ENCODE results near the gene COL18A1.

The COL18A1 gene

DNA sequence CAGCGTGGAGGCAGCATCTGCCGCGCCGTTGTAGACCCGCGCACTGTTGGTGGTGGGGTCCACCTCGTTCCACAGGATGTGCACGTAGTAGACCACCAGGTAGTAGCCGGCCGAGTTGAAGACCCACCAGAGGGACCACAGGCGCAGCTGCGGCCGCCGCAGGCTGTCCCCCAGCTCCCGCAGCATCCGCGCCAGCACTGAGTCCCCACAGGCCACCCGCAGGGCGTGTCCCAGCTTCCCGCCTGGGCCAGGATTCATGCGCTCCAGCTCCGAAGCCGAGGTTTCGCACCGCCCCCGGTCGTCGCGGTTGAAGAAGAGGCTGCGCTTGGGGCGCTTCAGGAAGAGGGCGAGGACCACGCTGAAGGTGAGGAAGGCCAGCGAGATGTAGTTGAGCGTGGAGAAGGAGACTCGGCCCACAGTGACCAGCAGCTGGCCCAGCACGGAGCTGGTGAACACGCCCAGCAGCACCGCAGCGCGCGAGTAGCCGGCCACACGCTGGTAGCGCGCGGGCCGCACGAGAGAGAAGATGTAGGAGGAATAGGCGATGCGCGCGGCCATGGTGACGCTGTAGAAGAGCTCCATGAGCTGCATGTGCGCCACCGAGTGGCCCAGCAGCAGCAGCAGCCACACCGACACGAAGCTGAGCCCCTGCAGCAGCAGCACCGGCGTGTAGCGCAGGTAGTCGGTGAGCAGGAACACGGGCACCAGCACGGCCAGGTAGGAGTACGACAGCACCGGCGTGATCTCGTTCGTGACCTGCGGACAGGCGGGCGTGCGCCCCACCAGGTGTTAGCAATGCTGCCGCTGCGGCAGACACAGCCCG lies 126.6 kb downstream of the COL18A1 start:
- DNase-seq (ENCODE audit: low read depth) = no peak
- no peak overlapping the region for H3K4me3 ChIP-seq (ENCODE audit: low read depth, low read length)

- no peak for DNase-seq (ENCODE audit: low read depth)
- H3K4me3 ChIP-seq (ENCODE audit: low read depth, low read length) = no peak overlapping the region
Measured at GRCh38 chr21:45532826-45533360, 127.9 kb downstream of the COL18A1 start.

DNA sequence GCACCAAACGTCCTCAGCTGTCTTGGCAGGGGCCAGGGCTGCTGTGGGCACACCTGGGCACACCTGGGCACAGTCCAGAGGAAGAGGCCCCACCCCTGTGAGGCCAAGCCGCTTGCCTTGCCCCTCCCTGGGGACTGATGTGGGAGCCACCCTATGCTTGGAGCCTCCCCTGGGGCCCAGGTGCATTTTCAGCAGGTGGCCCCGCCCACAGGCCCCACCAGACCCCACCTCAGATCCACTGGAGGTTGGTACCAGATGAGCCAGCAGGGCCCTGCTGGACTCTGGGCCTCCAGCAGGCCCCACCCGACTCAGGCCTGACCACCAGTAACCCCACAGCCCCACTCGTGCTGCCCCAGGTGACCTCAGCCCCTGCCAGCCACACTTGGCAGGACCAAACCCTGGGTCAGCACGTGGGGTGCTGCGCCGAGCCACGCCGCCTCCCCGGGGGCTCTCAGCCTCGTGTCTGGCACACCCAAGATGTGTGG lies 128.4 kb downstream of the COL18A1 start:
- DNase-seq (ENCODE audit: low read depth) = no peak

GRCh38 chr21:45533846-45534635 lies 129.1 kb downstream of the COL18A1 start:
- no peak for DNase-seq (ENCODE audit: low read depth)
- H3K4me3 ChIP-seq (ENCODE audit: low read depth, low read length) = no peak overlapping the region

More for the DNA sequence above, 128.4 kb downstream of the COL18A1 start:
- H3K4me3 ChIP-seq (ENCODE audit: low read depth, low read length) = no peak overlapping the region

DNA sequence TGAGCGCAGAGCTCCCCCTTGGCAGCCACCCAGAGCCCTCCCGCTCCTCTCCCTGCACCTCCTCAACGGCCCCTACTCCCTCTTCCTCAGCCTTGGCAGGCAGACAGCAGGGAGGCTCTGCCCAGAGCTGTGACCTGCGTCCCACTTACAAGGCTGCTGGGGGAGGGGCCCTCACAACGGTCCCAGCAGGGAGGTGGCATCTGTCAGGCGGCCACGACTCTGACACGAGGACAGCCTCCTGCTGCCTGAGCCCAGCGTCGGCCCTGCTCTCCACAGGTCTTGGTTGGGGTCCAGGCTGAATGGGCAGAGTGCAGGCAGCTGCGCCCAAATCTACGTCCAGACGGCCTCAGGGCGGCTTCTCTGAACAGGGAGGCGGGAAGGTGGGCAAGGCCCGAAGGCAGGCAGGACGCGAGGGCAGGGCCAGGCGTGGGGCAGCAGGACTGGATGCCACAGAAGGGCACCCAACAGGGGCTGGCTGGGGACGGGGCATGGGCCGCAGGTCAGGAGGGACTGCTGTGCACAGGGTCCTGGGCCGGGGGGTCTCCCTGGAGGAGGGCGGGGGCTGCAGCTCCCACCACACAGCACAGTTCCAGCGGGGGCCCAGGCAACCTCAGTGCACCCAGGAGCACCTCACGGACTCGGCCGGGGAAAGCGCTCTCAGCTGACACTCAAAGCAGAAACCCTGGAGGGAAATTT lies 129.8 kb downstream of the COL18A1 start:
- no peak for DNase-seq (ENCODE audit: low read depth)
- no peak overlapping the region for H3K4me3 ChIP-seq (ENCODE audit: low read depth, low read length)

DNA sequence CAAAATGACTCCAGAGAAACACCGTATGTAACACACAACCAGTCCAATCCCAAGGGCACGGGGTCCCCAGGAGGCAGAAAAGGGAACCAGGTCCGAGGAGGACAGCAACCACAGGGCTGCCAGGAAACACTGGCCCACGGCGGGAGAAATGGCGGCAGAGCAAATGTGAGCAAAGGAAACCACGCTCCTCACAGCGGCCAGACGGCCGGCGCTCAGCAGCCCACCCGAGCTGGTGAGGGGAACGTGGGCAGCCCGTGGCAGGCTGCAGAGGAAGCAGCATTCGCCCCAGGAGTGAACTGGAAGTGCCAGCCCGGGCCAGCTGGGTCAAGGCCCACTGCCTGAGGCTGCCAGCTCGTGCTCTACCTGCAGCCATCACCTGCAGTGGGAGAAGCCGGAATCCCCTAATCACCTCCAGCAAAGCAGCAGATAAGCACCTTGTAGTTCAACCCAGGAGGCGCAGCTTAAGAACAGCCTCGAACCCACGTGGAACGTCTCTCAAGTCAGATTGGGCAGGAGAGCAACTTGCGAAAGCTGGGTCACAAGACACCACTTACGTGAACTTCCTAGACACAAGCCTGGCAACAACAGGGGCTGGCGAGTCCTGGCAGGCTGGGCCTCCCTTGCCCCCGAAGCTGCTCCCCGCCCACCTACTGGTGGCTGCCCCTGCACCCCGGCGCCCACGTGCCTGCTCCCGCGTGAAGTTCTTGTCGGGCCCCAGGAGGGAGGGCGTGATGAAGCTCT lies 130.5 kb downstream of the COL18A1 start:
- H3K4me3 ChIP-seq (ENCODE audit: low read depth, low read length) = no peak overlapping the region
- DNase-seq (ENCODE audit: low read depth) = no peak

DNA sequence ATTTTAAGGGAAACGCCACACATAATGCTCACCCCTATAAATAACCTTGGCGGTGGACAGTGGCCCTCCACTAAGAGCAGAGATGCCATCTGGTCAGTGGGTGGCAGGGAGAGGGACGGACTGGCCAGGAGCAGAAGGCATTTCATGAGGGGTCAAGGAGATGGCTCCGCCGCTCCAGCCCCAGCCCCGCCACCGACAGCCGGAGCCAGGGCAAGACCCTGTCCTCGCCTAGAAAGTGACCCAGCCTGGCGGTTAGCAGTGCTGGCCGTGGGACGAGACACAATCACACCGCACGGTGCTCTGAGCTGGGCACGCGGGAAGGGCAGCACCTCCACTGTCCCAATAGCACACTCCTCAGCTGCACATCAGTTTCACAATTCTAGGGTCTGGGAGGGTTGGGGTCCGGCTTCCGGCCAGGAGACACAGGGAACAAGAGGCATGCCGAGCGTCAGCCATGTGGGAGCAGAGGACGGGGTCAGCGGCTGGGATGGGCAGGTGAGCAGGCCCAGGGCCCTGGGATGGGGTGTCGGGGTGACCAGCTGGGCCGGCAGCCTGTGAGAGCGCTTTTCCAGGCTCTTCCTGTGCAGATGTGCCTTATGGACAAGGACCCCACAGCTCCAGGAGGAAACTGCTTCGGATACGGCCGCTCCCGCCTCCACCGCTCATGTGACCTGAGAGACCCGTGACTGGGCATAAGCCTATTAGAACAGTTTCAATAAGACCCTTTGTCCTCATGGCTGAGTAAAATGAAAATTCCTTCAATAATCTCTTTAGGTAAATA lies 131.5 kb downstream of the COL18A1 start:
- no peak overlapping the region for H3K4me3 ChIP-seq (ENCODE audit: low read depth, low read length)
- no peak for DNase-seq (ENCODE audit: low read depth)

GRCh38 chr21:45537111-45537745 lies 132.3 kb downstream of the COL18A1 start:
- H3K4me3 ChIP-seq (ENCODE audit: low read depth, low read length) = no peak overlapping the region
- DNase-seq (ENCODE audit: low read depth) = no peak

DNA sequence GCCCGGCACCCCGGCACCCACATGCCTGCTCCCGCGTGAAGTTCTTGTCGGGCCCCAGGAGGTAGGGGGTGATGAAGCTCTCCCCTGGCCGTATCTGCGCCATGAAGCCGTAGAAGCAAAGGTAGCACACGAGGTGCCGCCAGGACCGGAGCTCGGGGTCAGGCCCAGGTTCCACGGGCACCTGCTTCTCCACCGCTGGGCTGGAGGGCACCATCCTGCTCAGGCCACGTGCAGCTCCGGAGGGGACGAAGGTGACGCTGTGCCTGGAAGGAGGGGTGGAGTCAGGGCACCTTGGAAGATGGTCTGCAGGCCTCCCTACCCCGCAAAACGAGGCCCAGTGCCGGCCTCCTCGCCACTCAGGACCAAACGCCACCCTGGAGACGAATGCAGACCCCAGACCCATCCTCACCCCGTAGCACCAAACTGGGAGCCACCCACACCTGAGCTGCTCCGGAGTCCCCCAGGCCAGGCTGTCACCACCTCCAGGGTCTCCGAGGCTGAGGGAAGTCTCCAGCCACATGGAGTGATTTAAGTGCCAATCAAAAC lies 132.9 kb downstream of the COL18A1 start:
- H3K4me3 ChIP-seq (ENCODE audit: low read depth, low read length) = no peak overlapping the region
- DNase-seq (ENCODE audit: low read depth) = no peak

- no peak overlapping the region for H3K4me3 ChIP-seq (ENCODE audit: low read depth, low read length)
- no peak for DNase-seq (ENCODE audit: low read depth)
Measured at GRCh38 chr21:45538381-45539045, 133.5 kb downstream of the COL18A1 start.

DNA sequence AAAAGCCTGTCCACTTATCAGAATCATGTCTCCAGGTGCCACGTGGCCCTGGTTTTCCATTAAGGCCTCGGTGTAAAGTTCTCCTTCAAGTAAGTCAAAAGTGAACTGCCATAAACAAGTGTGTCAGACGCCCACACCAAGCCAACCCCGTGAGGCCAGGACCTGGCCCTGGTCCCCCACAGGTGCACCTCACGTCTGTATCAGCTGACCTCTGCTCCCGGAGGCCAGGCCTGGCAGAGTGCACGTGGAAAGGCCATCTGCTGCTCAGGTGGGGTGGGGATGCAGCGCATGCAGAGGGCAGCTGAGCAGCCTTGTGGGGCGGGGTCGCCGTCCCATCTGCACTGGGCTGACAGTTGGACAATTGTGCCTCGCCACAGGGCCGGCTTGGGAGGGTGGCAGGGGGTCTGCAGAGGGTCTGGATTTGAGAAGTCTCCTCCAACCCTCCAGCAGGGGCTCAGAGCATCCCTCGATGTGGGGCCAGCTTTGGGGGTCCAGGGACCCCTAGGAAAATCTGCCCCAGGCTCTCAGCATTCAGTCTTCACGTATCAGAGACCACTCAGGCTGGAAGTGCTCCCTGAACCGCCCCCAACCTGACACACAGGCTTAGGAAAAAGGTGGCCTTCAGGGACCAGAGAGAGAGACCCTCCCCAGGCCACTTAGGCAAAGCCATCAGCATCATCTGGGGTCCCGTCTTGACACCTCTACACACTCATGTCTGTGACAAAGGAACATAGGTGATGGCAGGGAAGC lies 134.3 kb downstream of the COL18A1 start:
- H3K4me3 ChIP-seq (ENCODE audit: low read depth, low read length) = no peak overlapping the region

DNA sequence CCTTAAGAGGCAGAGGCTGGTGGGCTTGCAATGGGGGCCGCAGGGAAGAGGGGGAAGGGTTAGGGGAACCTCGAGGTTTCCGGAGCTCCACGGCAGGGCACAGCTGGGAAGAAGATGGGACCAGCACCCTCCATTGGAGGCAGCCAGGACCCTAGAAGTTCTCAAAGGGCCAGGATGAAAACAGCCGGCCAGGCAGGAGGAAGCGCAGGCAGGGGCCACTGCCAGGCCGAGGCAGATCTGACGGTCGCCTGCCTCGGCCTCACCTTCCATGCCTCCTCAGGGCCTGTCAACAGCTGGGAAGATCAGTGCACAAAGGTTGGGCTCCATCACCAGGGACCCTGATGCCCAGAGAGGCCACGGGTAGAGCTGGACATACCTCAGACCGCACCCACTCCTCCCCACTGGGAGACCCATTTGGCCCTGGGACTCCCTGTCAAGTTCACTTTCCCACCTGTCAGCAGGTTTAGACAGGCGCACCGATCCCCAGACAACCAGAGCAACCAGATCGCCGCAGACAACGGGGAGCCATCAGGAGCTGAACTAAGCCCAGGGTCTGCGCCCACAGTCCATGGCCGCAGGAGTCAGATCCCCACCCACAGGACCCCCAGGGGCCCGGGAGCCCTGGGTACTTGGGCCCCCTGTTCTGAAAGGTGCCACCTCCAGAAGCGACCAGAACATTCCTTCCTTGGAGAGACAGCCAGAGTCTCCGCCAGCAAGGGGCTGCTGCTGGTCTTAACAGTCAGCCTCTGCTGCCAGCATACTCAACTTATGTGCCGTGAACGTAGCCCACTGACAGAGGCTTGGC lies 135.0 kb downstream of the COL18A1 start:
- no peak for DNase-seq (ENCODE audit: low read depth)
- H3K4me3 ChIP-seq (ENCODE audit: low read depth, low read length) = no peak overlapping the region

More for the DNA sequence above, 134.3 kb downstream of the COL18A1 start:
- no peak for DNase-seq (ENCODE audit: low read depth)

DNA sequence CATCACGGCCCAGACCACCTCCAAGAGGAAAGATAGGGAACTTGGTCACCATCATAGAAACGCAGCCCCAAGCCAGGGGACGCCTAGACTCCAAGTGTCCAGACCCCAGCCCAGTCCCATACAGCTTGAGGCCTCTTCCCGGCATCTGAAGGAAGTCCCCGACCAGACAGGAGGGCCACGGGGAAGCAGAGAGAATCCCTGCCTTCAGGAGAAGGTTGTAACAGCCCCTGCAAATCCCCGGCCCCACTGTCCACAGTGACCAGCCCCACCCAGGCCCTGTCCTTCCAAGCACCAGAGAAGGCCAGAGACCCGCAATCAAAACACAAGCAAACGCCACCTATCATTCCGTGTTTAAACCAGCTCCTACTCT lies 135.6 kb downstream of the COL18A1 start:
- H3K4me3 ChIP-seq (ENCODE audit: low read depth, low read length) = no peak overlapping the region

GRCh38 chr21:45541221-45542039 lies 136.5 kb downstream of the COL18A1 start:
- H3K4me3 ChIP-seq (ENCODE audit: low read depth, low read length) = peak overlapping the region; percentile 59
- DNase-seq (ENCODE audit: low read depth) = no peak

More for the DNA sequence above, 135.6 kb downstream of the COL18A1 start:
- DNase-seq (ENCODE audit: low read depth) = no peak

GRCh38 chr21:45542242-45542666 lies 137.3 kb downstream of the COL18A1 start, which contains the start of gene SLC19A1:
TSS of gene SLC19A1 (minus strand) at chr21:45542440. CDS start at chr21:45537959, 4,481 bp downstream.
- H3K4me3 ChIP-seq (ENCODE audit: low read depth, low read length) = peak within 1 kb of the TSS; percentile 59
- DNase-seq (ENCODE audit: low read depth) = no peak
